ENCODE results near the gene TRUB2.

TRUB2 gene

GRCh38 chr9:128310461-128310860, 11.8 kb downstream of the TRUB2 start:
- in situ Hi-C loops (cut with MboI; ENCODE audit: low sequenced_read_pairs, unreplicated experiment): no loop called here
- no peak for TF ChIP-seq CTCF (IDR thresholded peaks at IDR 0.05; ENCODE audit: borderline replicate concordance, control extremely low read depth, extremely low read depth, insufficient read depth, missing control alignments)
- DNase-seq (ENCODE audit: low spot score): no peak

- in situ Hi-C loops (cut with MboI; ENCODE audit: low sequenced_read_pairs, unreplicated experiment): no loop called here
- no peak for DNase-seq (ENCODE audit: low spot score)
These were observed 12.7 kb downstream of the TRUB2 start for GRCh38 chr9:128309551-128309950.

GRCh38 chr9:128304971-128305288, 17.3 kb downstream of the TRUB2 start:
- no peak for TF ChIP-seq CTCF (IDR thresholded peaks at IDR 0.05; ENCODE audit: borderline replicate concordance, control extremely low read depth, extremely low read depth, insufficient read depth, missing control alignments)
- DNase-seq (ENCODE audit: low spot score): no peak
- in situ Hi-C loops (cut with MboI; ENCODE audit: low sequenced_read_pairs, unreplicated experiment): no loop called here

More at GRCh38 chr9:128309551-128309950, 12.7 kb downstream of the TRUB2 start:
- no peak for TF ChIP-seq CTCF (IDR thresholded peaks at IDR 0.05; ENCODE audit: borderline replicate concordance, control extremely low read depth, extremely low read depth, insufficient read depth, missing control alignments)

DNA sequence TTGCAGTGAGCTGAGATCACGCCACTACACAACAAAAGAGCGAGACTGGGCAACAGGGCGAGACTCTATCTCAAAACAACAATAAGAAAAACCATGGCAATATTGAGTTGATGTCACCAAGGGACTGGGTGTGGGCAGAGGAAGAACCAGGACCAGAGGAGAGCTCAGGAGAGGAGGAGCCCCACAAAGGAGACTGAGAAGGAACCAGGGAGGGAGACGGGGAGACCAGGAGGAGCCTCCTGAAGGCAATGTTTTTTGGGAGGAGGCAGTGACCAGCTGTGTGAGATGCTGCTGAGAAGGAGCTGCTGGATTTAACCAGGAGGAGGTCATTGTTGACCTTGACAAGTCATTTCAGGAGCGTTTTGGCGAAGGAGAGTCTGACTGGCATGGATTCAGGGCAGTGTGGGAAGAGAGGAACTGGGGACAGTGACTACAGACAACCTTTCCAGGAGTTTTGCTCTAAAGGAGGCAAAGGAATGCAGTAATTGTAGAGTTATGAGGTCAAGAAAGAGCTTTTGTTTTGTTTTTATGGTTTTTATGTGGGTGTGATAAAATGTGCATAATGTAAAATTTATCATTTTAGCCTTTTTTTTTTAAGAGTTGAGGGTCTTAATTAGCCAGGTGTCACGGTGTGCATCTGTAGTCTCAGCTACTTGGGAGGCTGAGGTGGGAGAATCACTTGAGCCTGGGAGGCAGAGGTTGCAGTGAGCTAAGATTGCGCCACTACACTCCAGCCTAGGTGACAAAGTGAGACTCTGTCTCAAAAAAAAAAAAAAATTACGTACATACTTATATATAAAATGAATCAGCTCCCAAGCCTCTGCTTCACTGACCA, 17.9 kb downstream of the TRUB2 start:
- DNase-seq (ENCODE audit: low spot score): no peak
- in situ Hi-C loops (cut with MboI; ENCODE audit: low sequenced_read_pairs, unreplicated experiment): no loop called here
- TF ChIP-seq CTCF (IDR thresholded peaks at IDR 0.05; ENCODE audit: borderline replicate concordance, control extremely low read depth, extremely low read depth, insufficient read depth, missing control alignments): no peak

DNA sequence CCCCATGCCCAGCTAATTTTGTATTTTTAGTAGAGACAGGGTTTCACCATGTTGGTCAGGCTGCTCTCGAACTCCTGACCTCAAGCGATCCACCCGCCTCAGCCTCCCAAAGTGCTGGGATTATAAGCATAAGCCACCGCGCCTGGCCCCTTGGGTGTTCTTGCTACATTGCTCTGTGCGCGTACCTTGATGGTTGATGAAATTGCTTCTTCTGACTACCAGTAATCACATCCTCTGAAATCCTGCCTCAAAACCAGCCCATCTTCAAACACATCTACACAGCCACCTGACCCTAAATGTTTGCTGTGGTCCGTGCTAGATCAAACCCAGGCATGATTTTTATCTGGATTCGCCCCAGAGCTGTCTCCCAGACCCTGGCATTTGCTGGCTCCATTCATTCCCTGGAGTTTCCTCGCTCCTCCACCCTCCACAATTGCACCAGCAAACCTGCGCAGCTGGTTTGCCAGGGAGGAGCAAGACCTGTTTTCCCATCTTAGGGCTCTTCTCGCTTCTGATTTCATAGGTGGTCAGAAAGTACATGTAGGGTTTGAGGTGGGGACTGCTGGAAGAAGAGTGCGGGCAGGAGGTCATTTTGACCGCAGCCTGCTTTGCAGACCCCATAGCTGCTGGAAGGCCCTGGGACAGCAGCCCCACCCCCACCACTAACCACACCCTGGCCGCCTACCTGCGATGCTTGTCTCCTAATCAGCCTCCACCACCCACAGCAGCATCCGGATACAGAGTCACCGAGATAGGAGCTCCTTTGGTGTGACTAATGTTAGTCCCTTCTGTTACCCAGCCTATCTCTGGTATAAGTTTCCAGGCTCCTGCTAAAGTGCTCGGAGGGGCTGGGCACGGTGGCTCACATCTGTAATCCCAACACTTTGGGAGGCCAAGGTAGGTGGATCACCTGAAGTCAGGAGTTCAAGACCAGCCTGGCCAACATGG, 23.4 kb downstream of the TRUB2 start:
- TF ChIP-seq CTCF (IDR thresholded peaks at IDR 0.05; ENCODE audit: borderline replicate concordance, control extremely low read depth, extremely low read depth, insufficient read depth, missing control alignments): no peak
- in situ Hi-C loops (cut with MboI; ENCODE audit: low sequenced_read_pairs, unreplicated experiment): no loop called here
- no peak for DNase-seq (ENCODE audit: low spot score)

DNA sequence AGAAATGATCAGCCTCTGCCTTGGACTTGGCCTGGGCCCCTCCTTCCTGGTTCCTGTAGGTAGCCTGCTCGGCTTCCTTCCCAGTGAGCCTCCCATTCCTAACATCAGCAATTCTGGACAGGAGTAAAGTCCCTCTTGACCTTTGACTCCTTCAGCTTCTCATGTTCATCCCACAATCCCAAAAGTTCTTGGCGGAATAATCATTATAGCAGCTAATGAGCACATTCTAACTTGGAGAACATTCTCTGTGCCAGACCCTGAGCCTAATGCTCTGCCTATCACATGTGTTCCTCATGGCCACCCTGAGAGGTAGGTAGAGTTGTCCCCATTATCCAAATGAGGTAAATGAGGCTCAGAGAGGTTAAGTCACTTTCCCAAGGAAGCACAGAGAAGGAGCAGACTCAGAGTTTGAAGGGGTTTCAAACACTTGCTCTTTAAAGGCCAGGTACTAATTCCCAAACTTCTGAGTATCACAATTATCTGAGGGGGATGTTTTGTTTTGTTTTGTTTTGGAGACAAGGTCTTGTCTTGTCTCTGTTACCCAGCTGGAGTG, 24.9 kb downstream of the TRUB2 start:
- in situ Hi-C loops (cut with MboI; ENCODE audit: low sequenced_read_pairs, unreplicated experiment): no loop called here
- TF ChIP-seq CTCF (IDR thresholded peaks at IDR 0.05; ENCODE audit: borderline replicate concordance, control extremely low read depth, extremely low read depth, insufficient read depth, missing control alignments): no peak
- peak; percentile 20 for DNase-seq (ENCODE audit: low spot score)

Data from GM13976 (cell line).